ENCODE results near the gene ACER2.

The ACER2 gene

GRCh38 chr9:19456996-19457692, 48.3 kb downstream of the ACER2 start:
- peak; percentile 73 for DNase-seq

DNA sequence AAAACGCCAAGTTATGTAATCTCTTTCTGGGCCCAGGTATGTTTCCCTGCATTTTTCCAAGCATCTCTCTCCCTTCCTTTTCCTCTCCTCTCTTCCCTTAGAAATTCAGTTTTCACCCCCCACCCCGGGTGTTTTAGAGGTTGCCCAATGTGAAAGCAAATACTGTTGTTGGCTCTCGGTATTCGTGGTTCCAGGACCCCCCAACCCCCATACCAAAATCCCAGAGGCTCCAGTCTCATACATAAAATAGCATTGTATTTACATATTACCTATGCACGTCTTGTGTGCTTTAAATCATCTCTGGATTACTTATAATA, 48.8 kb downstream of the ACER2 start:
- DNase-seq = no peak

DNA sequence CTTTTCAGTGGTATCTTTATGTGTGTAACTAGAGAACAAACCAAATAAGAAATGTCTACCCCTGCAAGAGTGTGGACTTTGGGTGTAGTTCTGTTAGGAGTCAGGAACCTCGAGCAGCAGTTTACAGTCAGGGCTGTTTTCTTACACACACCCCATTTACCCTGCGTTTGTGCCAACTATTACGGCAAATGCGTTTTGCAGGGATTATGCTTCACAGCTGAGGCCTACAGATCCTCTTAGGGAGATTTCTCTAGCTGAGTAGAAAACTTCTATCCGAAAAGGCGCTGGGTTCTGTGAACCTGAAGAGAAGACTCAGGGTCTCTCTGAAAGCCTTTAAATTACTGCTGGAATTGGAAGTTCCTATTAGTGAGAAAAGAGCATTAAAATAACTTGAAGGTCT, 51.4 kb downstream of the ACER2 start:
- no peak for DNase-seq

GRCh38 chr9:19461135-19461534, 52.3 kb downstream of the ACER2 start:
- no peak for DNase-seq

DNA sequence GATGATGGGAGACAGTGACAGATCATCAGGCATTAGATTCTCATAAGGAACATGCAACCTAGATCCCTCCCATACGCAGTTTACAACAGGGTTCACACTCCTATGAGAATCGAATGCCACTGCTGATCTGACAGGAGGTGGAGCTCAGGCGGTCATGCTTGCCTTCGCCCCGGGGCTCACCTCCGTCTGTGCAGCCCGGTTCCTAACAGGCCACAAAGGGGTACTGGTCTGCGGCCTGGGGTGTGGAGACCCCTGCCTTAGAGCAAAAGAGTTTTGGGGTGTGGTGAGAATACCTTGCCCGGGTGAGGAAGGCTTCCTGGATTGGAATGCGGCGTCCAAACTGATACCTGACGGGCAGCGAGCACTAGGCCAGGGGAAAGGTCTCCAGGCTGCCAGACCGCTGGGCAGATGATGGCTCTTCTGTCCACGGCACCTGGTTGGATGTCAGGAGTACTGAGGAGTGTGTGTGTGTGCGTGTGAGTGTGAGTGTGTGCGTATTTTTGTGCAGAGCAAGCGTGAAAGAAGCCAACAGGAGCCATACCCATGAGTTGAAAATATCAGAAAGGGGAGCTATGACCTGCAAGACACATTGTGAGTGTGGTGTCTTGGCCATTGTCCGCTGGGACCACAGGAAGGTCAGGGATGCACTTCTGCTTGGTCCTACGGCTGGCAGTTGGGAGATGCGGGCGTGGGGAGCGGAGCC, 55.4 kb downstream of the ACER2 start:
- no peak for DNase-seq

GRCh38 chr9:19464764-19465585, 56.2 kb downstream of the ACER2 start:
- DNase-seq = peak; percentile 76

GRCh38 chr9:19465586-19466279, 56.9 kb downstream of the ACER2 start:
- DNase-seq = no peak

DNA sequence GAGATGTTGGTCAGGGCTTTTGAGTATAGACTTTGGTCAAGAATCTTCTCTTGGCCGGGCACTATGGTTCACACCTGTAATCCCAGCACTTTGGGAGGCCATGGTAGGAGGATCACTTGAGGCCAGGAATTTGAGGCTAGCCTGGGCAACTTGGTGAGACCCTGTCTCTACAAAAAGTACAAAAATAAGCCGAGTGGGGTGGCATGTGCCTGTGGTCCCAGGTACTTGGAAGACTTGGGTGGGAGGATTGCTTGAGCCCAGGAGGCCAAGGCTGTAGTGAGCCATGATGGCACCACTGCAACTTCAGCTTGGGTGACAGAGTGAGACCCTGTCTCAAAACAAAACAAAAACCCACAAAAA, 57.5 kb downstream of the ACER2 start:
- DNase-seq = no peak

DNA sequence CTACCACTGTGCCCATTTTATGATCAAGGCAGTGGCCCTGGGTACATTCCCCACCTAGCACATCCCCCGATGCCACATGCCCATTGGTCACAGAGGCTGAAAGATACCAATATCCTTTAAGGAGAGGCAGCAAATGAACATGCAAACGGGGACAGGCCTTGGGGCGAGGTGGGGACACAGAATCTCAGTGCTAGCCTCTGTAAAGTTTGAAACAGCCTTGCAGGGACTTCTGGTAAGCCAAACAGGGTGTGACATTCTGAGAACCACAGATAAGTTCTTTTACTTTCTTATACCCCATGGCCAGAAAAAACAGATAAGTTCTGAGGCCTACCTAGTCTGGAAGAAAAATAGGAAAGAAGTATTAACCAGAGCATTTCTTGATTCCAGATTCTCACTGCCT, 60.5 kb downstream of the ACER2 start:
- DNase-seq = no peak

DNA sequence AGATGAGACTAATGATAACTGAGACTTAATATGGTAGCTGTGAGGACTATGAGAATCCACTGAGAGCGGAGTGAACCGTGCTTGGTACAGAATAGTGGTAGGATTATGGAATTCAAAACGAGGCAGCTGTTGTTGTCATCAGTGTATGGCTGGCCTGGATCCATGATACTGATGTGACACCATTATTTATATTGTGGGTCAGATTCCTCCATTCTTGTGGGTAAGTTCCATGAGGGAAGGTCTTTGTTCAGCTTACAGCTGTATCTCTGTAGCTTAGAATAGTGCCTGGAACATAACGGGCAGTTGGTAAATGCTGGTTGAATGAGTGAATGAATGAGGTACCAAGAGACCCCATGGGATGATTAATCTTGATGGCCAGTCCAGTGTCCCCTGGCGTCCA, 61.8 kb downstream of the ACER2 start:
- DNase-seq = no peak

DNA sequence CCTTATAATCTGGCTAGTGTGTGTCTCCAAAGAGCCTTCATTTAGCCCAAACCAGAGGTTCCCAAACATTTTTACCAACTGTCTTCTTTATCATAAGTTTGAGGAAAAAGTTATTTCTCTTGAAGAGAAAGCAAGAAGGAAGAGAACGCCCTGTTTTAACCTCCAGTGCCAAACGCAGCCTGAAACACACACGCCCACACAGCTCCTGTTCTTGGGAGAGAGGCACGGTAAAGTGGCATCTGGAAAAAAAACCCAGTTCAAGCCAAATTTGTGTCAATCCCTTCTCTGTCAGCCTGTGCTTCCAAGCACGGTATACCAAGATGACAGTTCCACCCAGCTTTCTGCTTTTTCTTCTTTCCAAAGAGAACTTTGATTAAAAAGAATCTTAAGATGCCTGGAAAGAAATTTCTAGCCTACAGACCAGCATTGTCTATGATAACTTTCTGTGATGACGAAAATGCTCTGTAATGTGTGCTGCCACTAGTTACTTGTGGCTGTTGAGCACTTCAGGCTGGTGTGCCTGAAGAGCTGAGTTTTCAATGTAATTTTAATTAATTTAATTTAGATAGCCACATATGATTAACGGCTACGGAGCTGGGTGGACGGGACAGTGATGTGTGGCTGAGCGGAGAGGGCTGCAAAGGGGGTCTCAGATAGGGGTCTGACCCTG, 62.3 kb downstream of the ACER2 start:
- no peak for DNase-seq

DNA sequence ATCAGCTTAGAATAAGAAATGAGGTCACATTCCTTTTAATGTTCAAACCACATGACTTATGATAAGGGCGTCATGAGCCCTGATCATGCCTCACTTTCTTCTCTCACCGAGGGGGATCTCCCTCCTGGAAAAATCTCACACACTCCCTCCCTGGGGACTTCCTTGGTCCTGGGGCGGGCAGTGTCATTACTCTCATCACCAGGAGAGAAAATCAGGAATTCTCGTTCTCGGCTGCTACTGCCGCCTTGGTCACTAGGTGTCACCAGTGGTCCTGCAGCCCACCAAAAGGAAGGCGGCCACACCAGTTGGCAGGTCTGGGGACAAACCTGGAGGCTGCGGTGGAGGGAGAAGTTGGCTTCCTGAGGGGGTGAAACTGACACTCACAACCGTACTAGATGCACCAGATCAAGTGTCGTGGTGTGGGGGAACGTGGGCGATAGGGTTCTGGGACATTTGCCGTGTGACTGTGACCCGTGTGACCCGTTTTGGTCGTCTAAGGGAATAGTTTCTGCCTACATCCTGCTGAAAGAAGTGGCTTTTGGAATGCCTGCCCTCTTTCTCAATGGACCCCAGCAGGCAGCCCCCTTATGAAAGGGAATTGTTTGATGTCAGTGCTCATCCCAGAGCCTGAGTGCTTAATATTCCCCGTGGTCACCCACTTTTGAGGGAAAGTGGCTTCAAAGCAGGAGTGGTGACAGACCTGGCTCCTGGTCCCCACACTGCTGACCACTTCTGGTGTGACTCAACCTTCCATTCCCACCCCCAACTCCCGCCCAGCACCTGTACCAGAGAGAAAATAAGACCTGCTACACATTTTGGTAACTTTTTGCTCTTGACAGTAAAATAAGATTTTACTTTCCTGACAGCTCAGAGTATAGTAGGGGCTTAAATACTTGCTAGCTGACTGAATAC, 63.2 kb downstream of the ACER2 start:
- DNase-seq = peak; percentile 61

- no peak for DNase-seq
Measured at GRCh38 chr9:19473605-19474004, 64.8 kb downstream of the ACER2 start.

GRCh38 chr9:19479874-19480273, 71.1 kb downstream of the ACER2 start:
- DNase-seq = no peak

- no peak for DNase-seq
Measured at GRCh38 chr9:19480345-19480744, 71.5 kb downstream of the ACER2 start.

DNA sequence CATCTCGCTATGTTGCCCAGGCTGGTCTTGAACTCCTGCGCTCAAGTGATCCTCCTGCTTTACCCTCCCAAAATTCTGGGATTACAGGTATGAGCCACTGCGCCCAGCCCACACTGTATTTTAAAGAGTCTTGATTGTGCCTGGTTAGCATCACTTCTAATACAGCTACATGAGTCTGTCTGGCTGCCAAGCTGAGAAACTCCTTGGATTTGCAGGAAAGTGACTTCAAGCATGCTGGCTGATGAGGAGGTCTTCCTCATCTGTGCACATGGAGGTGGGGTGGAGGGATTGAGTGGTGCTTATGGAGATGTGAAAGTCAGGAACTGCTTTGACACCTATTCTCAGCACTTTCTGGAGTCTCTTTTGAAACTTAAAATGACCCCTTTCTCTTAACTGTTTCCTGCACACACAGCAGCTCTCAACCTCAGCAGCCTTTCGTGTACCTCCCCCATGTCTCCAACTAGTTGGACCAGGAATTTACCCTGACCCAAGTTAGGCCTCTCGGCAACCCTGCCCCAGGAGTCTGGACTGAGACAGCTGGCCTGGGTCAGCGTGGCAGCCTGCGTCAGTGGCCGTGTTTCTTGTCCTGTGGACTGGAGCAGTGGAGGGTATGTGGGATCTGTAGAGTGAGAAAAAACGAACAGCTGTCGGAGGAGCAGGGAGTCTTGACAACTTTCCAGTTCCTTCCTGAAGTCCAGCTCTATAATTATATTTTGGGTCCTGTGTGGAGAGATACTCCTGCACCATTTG, 72.5 kb downstream of the ACER2 start:
- no peak for DNase-seq

DNA sequence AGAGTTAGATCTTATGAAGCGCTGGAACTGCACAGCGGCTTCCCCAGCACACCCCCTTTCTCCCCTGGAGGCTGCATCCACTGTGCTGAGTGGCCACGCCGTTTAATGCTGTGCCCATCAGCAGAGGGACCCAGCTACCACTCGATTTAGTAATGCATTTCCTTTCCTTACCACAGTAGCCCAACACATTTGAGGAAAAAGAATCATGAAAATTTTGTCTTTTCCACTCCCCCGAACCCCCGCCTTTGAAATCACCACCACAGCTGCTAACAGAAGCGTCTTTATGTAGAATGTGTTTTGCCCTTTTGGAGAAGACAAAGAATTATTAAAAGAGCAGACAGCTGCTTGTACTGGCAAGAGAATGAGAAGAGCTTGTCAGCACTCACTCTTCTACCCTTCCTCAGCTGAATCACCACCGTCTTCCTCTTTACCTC, 73.2 kb downstream of the ACER2 start:
- DNase-seq = no peak

DNA sequence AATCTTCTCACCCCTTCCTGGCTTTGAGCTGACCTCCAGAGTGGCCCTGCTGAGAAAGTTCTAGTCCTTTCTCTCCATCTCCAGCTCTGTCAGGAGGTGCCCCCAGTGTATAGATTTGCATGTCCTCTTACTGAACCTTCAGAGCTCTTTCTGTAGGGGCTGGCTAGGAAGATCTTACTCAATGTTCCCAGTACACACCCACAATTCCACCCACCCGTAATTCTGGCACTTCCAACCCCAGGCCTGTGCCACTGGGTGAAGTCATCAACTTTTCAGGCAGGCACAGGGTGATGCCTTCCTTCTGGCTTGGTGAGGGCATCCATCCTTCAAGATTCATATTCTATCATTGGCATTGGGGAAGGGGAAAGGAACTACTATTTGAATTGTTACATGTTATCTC, 75.9 kb downstream of the ACER2 start:
- DNase-seq = no peak

DNA sequence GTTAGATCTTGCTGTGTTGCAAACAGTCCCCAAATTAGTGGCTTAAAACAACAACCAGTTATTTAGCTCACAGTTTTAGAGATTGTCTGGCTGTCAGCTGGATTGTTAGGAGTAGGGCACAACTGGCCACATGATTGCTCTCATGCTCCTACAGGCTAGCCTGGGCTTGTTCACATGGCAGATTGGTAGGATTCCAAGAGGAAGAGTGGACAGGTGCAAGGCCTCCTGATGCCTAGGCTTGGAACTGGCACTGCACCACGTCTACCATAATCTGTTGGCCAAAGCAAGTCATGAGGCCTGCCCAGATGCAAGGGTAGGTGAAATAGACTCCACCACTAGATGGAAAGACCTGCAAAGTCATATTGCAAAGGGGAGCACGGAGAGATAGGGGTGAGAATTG, 76.4 kb downstream of the ACER2 start:
- DNase-seq = no peak

DNA sequence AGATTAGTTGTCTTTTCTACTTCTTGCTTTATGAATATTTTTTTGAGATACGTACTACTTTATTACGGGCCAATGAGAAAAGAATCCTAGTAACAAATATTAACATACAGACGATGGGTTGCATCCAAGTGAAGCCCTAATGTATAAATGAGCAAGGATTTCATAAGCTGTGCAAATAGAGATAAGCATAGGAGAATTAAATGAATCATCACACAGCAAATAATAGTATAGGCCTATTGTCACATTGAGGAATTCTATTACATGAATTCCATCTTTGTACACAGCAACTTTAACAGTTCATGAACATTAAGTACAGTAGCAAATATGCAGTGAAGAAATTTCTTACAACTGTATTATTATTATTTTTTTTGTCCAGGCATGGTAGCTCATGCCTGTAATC, 78.0 kb downstream of the ACER2 start:
- no peak for DNase-seq

- no peak for DNase-seq
Measured at GRCh38 chr9:19488721-19489120, 79.9 kb downstream of the ACER2 start.
